Measurements from ENCODE around the gene STARD8. TPM values are rescaled to one million over a fixed set of nuclear protein-coding genes. Genes with fewer than 3 reads are reported as not detected.

STARD8 gene
- total and polyA plus RNA-seq, 4 donors, result 1.9 to 17.9 (median 7.5) TPM

GRCh38 chrX:68755616-68756125 lies 108.2 kb downstream of the STARD8 start:
- 22 to 26% methylated on average over 3 of the region's 3 CpGs for WGBS, 2 donors
- ATAC-seq (ENCODE audit: low FRiP score) (no peak), DNase-seq (no peak)
- Histone ChIP-seq H3K4me1 (ENCODE audit: control insufficient read depth in 1 of 2, insufficient read depth in 2 of 2, low read length in 2 of 2) (no peaks in the 10 kb centered on the region), H3K27me3 (ENCODE audit: control insufficient read depth in 1 of 2, insufficient read depth in 2 of 2, low read length in 1 of 2) (no peaks in the 10 kb centered on the region), H3K36me3 (ENCODE audit: control insufficient read depth in 1 of 2, insufficient read depth in 2 of 2, low read length in 1 of 2) (no peaks in the 10 kb centered on the region), H3K9me3 (ENCODE audit: control insufficient read depth, low read length) (no peaks in the 10 kb centered on the region), H3K4me3 (ENCODE audit: low read length in 2 of 2) (no peak overlapping the region), H3K27ac (ENCODE audit: low read depth in 1 of 2, low read length in 2 of 2) (no peak overlapping the region)
- intact Hi-C loops (cut with DNase I), result no loop called here

- Histone ChIP-seq H3K4me1 (ENCODE audit: control insufficient read depth in 1 of 2, insufficient read depth in 2 of 2, low read length in 2 of 2) (no peaks in the 10 kb centered on the region), H3K9me3 (ENCODE audit: control insufficient read depth, low read length) (no peaks in the 10 kb centered on the region), H3K27ac (ENCODE audit: low read depth in 1 of 2, low read length in 2 of 2) (no peak overlapping the region), H3K4me3 (ENCODE audit: low read length in 2 of 2) (no peak overlapping the region), H3K36me3 (ENCODE audit: control insufficient read depth in 1 of 2, insufficient read depth in 2 of 2, low read length in 1 of 2) (no peaks in the 10 kb centered on the region), H3K27me3 (ENCODE audit: control insufficient read depth in 1 of 2, insufficient read depth in 2 of 2, low read length in 1 of 2) (no peaks in the 10 kb centered on the region)
- intact Hi-C loops (cut with DNase I), result no loop called here
- DNase-seq, result no peak
- ATAC-seq (ENCODE audit: low FRiP score), result no peak
- WGBS, 2 donors, result 81 to 90% methylated on average over 4 of the region's 4 CpGs
Measured at GRCh38 chrX:68757331-68757730, 109.9 kb downstream of the STARD8 start.

GRCh38 chrX:68757731-68758130 lies 110.3 kb downstream of the STARD8 start:
- ATAC-seq (ENCODE audit: low FRiP score), result no peak

GRCh38 chrX:68758671-68759070 lies 111.2 kb downstream of the STARD8 start:
- H3K4me3 ChIP-seq (ENCODE audit: low read length in 2 of 2), result no peak overlapping the region
- H3K9me3 ChIP-seq (ENCODE audit: control insufficient read depth, low read length), result no peaks in the 10 kb centered on the region
- WGBS, 2 donors, result 68 to 77% methylated on average over 2 of the region's 2 CpGs
- H3K4me1 ChIP-seq (ENCODE audit: control insufficient read depth in 1 of 2, insufficient read depth in 2 of 2, low read length in 2 of 2), result no peaks in the 10 kb centered on the region
- H3K27me3 ChIP-seq (ENCODE audit: control insufficient read depth in 1 of 2, insufficient read depth in 2 of 2, low read length in 1 of 2), result no peaks in the 10 kb centered on the region
- no peak for ATAC-seq (ENCODE audit: low FRiP score)
- H3K36me3 ChIP-seq (ENCODE audit: control insufficient read depth in 1 of 2, insufficient read depth in 2 of 2, low read length in 1 of 2), result no peaks in the 10 kb centered on the region
- H3K27ac ChIP-seq (ENCODE audit: low read depth in 1 of 2, low read length in 2 of 2), result no peak overlapping the region
- DNase-seq, result no peak
- intact Hi-C loops (cut with DNase I), result no loop called here

More at GRCh38 chrX:68757731-68758130, 110.3 kb downstream of the STARD8 start:
- no peak for DNase-seq
- no peaks in the 10 kb centered on the region for H3K4me1 ChIP-seq (ENCODE audit: control insufficient read depth in 1 of 2, insufficient read depth in 2 of 2, low read length in 2 of 2)
- no peak overlapping the region for H3K27ac ChIP-seq (ENCODE audit: low read depth in 1 of 2, low read length in 2 of 2)
- 19 to 21% methylated on average over 2 of the region's 2 CpGs for WGBS, 2 donors
- H3K9me3 ChIP-seq (ENCODE audit: control insufficient read depth, low read length), result no peaks in the 10 kb centered on the region
- no peak overlapping the region for H3K4me3 ChIP-seq (ENCODE audit: low read length in 2 of 2)
- no peaks in the 10 kb centered on the region for H3K27me3 ChIP-seq (ENCODE audit: control insufficient read depth in 1 of 2, insufficient read depth in 2 of 2, low read length in 1 of 2)
- H3K36me3 ChIP-seq (ENCODE audit: control insufficient read depth in 1 of 2, insufficient read depth in 2 of 2, low read length in 1 of 2), result no peaks in the 10 kb centered on the region
- intact Hi-C loops (cut with DNase I), result no loop called here

GRCh38 chrX:68761086-68761485 lies 113.6 kb downstream of the STARD8 start:
- H3K9me3 ChIP-seq (ENCODE audit: control insufficient read depth, low read length), result no peaks in the 10 kb centered on the region
- H3K27me3 ChIP-seq (ENCODE audit: control insufficient read depth in 1 of 2, insufficient read depth in 2 of 2, low read length in 1 of 2), result no peaks in the 10 kb centered on the region
- intact Hi-C loops (cut with DNase I), result no loop called here
- no peak overlapping the region for H3K27ac ChIP-seq (ENCODE audit: low read depth in 1 of 2, low read length in 2 of 2)
- H3K4me3 ChIP-seq (ENCODE audit: low read length in 2 of 2), result no peak overlapping the region
- no peaks in the 10 kb centered on the region for H3K4me1 ChIP-seq (ENCODE audit: control insufficient read depth in 1 of 2, insufficient read depth in 2 of 2, low read length in 2 of 2)
- no peaks in the 10 kb centered on the region for H3K36me3 ChIP-seq (ENCODE audit: control insufficient read depth in 1 of 2, insufficient read depth in 2 of 2, low read length in 1 of 2)
- ATAC-seq (ENCODE audit: low FRiP score), result no peak
- DNase-seq, result no peak
- WGBS, 2 donors, result 65 to 87% methylated on average over 2 of the region's 2 CpGs

GRCh38 chrX:68762766-68763165 lies 115.3 kb downstream of the STARD8 start:
- H3K4me1 ChIP-seq (ENCODE audit: control insufficient read depth in 1 of 2, insufficient read depth in 2 of 2, low read length in 2 of 2), result no peaks in the 10 kb centered on the region
- ATAC-seq (ENCODE audit: low FRiP score) (peak; percentile 60), DNase-seq (no peak)
- H3K36me3 ChIP-seq (ENCODE audit: control insufficient read depth in 1 of 2, insufficient read depth in 2 of 2, low read length in 1 of 2), result no peaks in the 10 kb centered on the region
- no peak overlapping the region for H3K27ac ChIP-seq (ENCODE audit: low read depth in 1 of 2, low read length in 2 of 2)
- H3K27me3 ChIP-seq (ENCODE audit: control insufficient read depth in 1 of 2, insufficient read depth in 2 of 2, low read length in 1 of 2), result no peaks in the 10 kb centered on the region
- H3K4me3 ChIP-seq (ENCODE audit: low read length in 2 of 2), result no peak overlapping the region
- H3K9me3 ChIP-seq (ENCODE audit: control insufficient read depth, low read length), result no peaks in the 10 kb centered on the region
- intact Hi-C loops (cut with DNase I), result no loop called here

- no peak for DNase-seq
- intact Hi-C loops (cut with DNase I), result no loop called here
Measured at GRCh38 chrX:68763481-68763880, 116.0 kb downstream of the STARD8 start.

More at GRCh38 chrX:68763481-68763880, 116.0 kb downstream of the STARD8 start:
- no peak overlapping the region for H3K27ac ChIP-seq (ENCODE audit: low read depth in 1 of 2, low read length in 2 of 2)
- no peaks in the 10 kb centered on the region for H3K9me3 ChIP-seq (ENCODE audit: control insufficient read depth, low read length)
- H3K4me1 ChIP-seq (ENCODE audit: control insufficient read depth in 1 of 2, insufficient read depth in 2 of 2, low read length in 2 of 2), result no peaks in the 10 kb centered on the region
- peak; percentile 43 for ATAC-seq (ENCODE audit: low FRiP score)
- H3K27me3 ChIP-seq (ENCODE audit: control insufficient read depth in 1 of 2, insufficient read depth in 2 of 2, low read length in 1 of 2), result no peaks in the 10 kb centered on the region
- H3K36me3 ChIP-seq (ENCODE audit: control insufficient read depth in 1 of 2, insufficient read depth in 2 of 2, low read length in 1 of 2), result no peaks in the 10 kb centered on the region
- 52 to 65% methylated on average over 4 of the region's 4 CpGs for WGBS, 2 donors
- no peak overlapping the region for H3K4me3 ChIP-seq (ENCODE audit: low read length in 2 of 2)

Other genes starting within 250 kb of the STARD8 start
- 1 to 10 TPM; 6.8 to 9.7 TPM for gene OPHN1, start 214.2 kb upstream of the STARD8 start, total RNA-seq
- 1 to 10 TPM in 1 of 2 donors, under 1 TPM in 1; 0.25 to 2.9 TPM for gene OPHN1, start 214.2 kb upstream of the STARD8 start, polyA plus RNA-seq
- 10 to 100 TPM; 39.4 to 39.9 TPM for gene YIPF6, start 148.6 kb upstream of the STARD8 start, total RNA-seq
- 10 to 100 TPM in 1 of 2 donors, 1 to 10 TPM in 1; 8.3 to 12.1 TPM for gene YIPF6, start 148.6 kb upstream of the STARD8 start, polyA plus RNA-seq
- gene EFNB1, start 181.4 kb downstream of the STARD8 start, total RNA-seq, result 10 to 100 TPM; 17.0 to 24.0 TPM
- 1 to 10 TPM; 3.6 to 5.6 TPM for gene EFNB1, start 181.4 kb downstream of the STARD8 start, polyA plus RNA-seq